ENCODE results near the gene EPHA8. TPM values are rescaled to one million over a fixed set of nuclear protein-coding genes. Genes with fewer than 3 reads are reported as not detected.
A peak's percentile ranks its signal among the peaks of the same experiment; 100 is the strongest.

Gene EPHA8
- total and polyA plus RNA-seq, 2 of the 13 experiments (the other 11 are each of a cell fraction or from before 2014, with no cell fraction given): not detected

- FAIRE-seq: no peak
- in situ Hi-C loops (cut with HindIII; ENCODE audit: extremely low pct_ligation_motif_present, low pct_unique_long_range_greater_than_20kb): no loop called here
Observed at GRCh38 chr1:22652881-22653316, 89.6 kb downstream of the EPHA8 start, which contains the start of gene C1QB. Gene C1QB (plus strand): TSS chr1:22653236. CDS start chr1:22659463, 6,227 bp downstream.

More at GRCh38 chr1:22652881-22653316, 89.6 kb downstream of the EPHA8 start, which contains the start of gene C1QB:
- Histone ChIP-seq H3K4me2 (ENCODE audit: low read depth, low read length) (no peak within 1 kb of the TSS), H3K9ac (ENCODE audit: insufficient read depth, low read depth, low read length) (no peak within 1 kb of the TSS), H3K36me3 (replicated peaks in 1 of 2; ENCODE audit: control insufficient read depth in 1 of 2, insufficient read depth in 2 of 2, low read length in 2 of 2) (no peaks in the 10 kb centered on the region), H2AFZ (ENCODE audit: low read length) (no peak within 1 kb of the TSS), H3K9me3 (ENCODE audit: low read length) (no peaks in the 10 kb centered on the region), H4K20me1 (ENCODE audit: insufficient read depth, low read length) (no peaks in the 10 kb centered on the region), H3K4me1 (ENCODE audit: insufficient read depth, low read length) (no peaks in the 10 kb centered on the region), H3K4me3 (replicated peaks in 1 of 3; ENCODE audit: insufficient read depth in 1 of 3, low read depth in 2 of 3, low read length in 3 of 3) (no peak within 1 kb of the TSS), H3K79me2 (ENCODE audit: insufficient read depth, low read length) (no peaks in the 10 kb centered on the region), H3K27ac (ENCODE audit: extremely low read length, insufficient read depth, low read length) (no peak within 1 kb of the TSS), H3K27me3 (ENCODE audit: control insufficient read depth in 1 of 2, insufficient read depth in 2 of 2, low read length in 2 of 2) (peaks cover 1 to 26% of the 10 kb centered on the region in 2 experiments; a peak in 4 of 5 replicates)
- WGBS (ENCODE audit: low lambda C conversion rate): 29% methylated on average over 7 of the region's 13 CpGs
- TF ChIP-seq YY1 (IDR thresholded peaks at IDR 0.05; ENCODE audit: insufficient read depth, insufficient replicate concordance, low read depth, low read length) (no peak), MAFK (conservative IDR thresholded peaks at IDR 0.05 in 1 of 2, IDR thresholded peaks at IDR 0.05 in 1 of 2; ENCODE audit: low read length in 2 of 2) (peak; percentile 19 to 44; a peak in 1 of 4 replicates), PAF1 (CRISPR knock-in tag; IDR thresholded peaks at IDR 0.05) (no peak)
- ATAC-seq (no peak), DNase-seq (ENCODE audit: low spot score) (no peak)
- CTCF ChIA-PET (ENCODE audit: low intra/inter-chr PET ratio, low total read pairs): no interaction called here
- intact Hi-C loops (cut with micrococcal nuclease; ENCODE audit: unreplicated experiment): no loop called here
- no TSS peak for BruUV-seq (replicated peaks)
- POLR2A ChIA-PET: no interaction called here

Small RNA genes lying within 50 kb of the gene (microRNA-seq; reads per million reads assigned to microRNA genes)
- gene MIR6127: not detected

Small RNA genes lying within 50 kb of the gene (small RNA-seq; reads per million reads assigned to genes)
- gene MIR6127 (ENCODE audit: insufficient read depth in 2 of 3, insufficient read length in 3 of 3, low read depth in 2 of 3, low replicate concordance in 1 of 3): 0 reads per million in 3 experiments

Other genes starting within 250 kb of the EPHA8 start
- gene ZBTB40, start 111.6 kb upstream of the EPHA8 start, total RNA-seq (2016; rRNA removed; fragmentation: Illumina TruSeq; extraction: Trizol): 14.7 and 16.5 TPM in 2 replicates
- gene ZBTB40, start 111.6 kb upstream of the EPHA8 start, polyA plus RNA-seq (2011; rRNA removed): 8.8 and 10.5 TPM in 2 replicates
- not detected in 2 replicates for gene C1QA, start 73.1 kb downstream of the EPHA8 start, total RNA-seq (2016; rRNA removed; fragmentation: Illumina TruSeq; extraction: Trizol)
- gene C1QA, start 73.1 kb downstream of the EPHA8 start, polyA plus RNA-seq (2011; rRNA removed): not detected in 2 replicates
- gene C1QC, start 80.1 kb downstream of the EPHA8 start, total RNA-seq (2016; rRNA removed; fragmentation: Illumina TruSeq; extraction: Trizol): not detected in 2 replicates
- not detected in 2 replicates for gene C1QC, start 80.1 kb downstream of the EPHA8 start, polyA plus RNA-seq (2011; rRNA removed)
- gene C1QB, start 89.7 kb downstream of the EPHA8 start, total RNA-seq (2016; rRNA removed; fragmentation: Illumina TruSeq; extraction: Trizol): not detected in 2 replicates
- gene C1QB, start 89.7 kb downstream of the EPHA8 start, polyA plus RNA-seq (2011; rRNA removed): not detected in 2 replicates
- gene EPHB2, start 147.3 kb downstream of the EPHA8 start, total RNA-seq (2016; rRNA removed; fragmentation: Illumina TruSeq; extraction: Trizol): 0.11 TPM in 1 of 2 replicates, not detected in the other
- 0.03 TPM in 2 replicates for gene EPHB2, start 147.3 kb downstream of the EPHA8 start, polyA plus RNA-seq (2011; rRNA removed)